NCI-H187 treated with DMSO at 0.1 percent for 48 hours (cell line): ENCODE measurements around the gene KIF26B.
"Not testable (repeated sequence)": the region's sequence is repeated elsewhere in the genome, so short reads cannot be mapped to it uniquely, and the experiment has no call there.

Source experiments
- DNase-seq: peaks from one replicate; lab custom pipeline; 2025; lab: John Stamatoyannopoulos, UW

KIF26B gene

DNA sequence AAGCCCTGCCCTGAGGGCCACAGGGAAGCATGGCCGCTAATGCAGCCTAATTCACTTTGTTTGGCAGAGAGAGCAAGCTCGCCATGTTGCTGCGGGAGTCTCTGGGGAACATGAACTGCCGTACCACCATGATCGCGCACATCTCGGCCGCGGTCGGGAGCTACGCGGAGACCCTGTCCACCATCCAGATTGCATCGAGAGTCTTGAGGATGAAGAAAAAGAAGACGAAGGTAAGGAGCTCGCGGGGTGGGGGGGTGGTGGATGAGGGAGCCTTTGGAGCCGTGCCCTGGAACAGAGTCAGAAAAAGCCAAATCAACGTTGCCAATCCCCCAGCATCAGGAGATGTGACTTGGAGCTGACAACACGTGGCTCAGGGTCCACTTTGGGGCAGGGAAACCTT lies 529.4 kb downstream of the KIF26B start:
- no peak for DNase-seq

DNA sequence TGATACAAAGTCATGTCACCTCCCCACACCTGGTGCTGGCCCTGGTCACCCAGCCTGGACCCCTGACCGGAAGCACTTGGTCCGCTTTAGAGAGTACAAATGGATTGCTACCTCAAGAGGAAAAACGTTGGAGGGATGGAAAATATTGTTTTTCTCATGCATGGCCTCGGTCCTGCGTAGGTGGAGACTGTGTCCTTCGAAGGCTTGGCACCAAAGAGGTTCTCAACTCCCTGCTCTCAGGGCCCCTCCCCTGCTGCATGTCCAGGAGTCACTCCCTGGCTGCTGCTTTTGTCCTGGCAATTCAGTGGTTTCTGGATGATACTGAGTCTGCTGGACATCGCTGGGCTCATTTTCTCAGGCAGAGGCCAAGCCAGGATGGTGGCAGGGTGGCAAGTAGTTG lies 529.8 kb downstream of the KIF26B start:
- DNase-seq: no peak

DNA sequence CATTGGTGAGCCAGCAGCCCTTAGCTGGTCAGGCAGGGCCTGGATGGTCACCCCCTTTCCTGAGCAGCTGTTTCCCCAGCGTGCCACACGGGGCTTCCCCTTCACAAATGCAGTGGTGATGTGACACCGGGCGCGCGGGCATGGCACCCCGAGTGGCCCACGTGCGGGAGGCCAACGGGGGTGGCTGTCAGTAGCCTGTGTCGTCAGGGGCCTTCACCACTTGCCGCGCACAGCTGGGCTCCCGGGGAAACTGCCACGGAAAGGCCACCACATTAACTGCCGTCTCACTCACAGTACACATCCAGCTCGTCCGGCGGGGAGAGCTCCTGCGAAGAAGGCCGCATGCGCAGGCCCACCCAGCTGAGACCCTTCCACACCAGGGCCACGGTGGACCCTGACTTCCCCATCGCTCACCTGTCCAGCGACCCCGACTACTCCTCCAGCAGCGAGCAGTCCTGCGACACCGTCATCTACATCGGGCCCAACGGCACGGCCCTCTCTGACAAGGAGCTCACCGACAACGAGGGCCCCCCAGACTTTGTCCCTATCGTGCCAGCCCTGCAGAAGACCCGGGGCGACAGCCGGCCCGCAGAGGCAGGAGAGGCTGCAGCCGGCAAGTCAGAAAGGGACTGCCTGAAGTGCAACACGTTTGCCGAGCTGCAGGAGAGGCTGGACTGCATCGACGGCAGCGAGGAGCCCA lies 530.5 kb downstream of the KIF26B start:
- DNase-seq: no peak

DNA sequence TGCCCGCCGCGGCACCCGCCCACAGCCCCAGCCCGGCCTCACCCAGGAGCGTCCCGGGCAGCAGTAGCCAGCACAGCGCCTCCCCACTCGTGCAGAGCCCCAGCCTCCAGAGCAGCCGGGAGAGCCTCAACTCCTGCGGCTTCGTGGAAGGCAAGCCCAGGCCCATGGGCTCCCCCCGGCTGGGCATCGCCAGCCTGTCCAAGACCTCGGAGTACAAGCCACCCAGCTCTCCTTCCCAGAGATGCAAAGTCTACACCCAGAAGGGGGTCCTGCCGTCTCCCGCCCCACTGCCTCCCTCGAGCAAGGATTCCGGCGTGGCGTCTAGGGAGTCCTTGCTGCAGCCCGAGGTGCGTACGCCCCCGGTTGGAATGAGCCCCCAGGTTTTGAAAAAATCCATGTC lies 531.2 kb downstream of the KIF26B start:
- no peak for DNase-seq

DNA sequence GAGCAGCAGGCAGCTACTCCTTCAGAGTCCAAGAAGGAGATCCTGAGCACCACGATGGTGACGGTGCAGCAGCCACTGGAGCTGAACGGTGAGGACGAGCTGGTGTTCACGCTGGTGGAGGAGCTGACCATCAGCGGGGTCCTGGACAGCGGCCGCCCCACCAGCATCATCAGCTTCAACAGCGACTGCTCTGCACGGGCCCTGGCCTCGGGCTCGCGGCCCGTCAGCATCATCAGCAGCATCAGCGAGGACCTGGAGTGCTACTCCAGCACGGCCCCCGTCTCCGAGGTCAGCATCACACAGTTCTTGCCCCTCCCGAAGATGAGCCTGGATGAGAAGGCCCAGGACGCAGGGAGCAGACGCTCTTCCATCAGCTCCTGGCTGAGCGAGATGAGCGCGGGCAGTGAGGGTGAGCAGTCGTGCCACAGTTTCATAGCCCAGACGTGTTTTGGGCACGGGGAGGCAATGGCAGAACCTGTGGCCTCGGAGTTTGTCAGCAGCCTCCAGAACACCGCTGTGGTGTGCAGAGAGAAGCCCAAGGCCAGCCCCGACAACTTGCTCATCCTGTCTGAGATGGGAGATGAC lies 531.8 kb downstream of the KIF26B start:
- DNase-seq: no peak

DNA sequence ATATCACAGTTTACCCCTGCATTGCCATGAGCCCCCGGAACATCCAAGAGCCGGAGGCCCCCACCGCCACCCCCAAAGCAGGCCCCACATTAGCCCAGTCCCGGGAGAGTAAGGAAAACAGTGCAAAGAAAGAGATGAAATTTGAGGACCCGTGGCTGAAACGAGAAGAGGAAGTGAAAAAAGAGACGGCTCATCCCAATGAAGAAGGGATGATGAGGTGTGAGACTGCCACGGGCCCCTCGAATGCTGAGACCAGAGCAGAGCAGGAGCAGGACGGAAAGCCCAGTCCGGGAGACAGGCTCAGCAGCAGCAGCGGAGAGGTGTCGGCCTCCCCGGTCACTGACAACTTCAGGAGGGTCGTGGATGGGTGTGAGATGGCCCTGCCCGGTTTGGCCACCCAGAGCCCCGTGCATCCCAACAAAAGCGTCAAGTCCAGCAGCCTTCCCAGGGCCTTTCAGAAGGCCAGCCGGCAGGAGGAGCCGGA lies 532.4 kb downstream of the KIF26B start:
- DNase-seq: no peak

DNA sequence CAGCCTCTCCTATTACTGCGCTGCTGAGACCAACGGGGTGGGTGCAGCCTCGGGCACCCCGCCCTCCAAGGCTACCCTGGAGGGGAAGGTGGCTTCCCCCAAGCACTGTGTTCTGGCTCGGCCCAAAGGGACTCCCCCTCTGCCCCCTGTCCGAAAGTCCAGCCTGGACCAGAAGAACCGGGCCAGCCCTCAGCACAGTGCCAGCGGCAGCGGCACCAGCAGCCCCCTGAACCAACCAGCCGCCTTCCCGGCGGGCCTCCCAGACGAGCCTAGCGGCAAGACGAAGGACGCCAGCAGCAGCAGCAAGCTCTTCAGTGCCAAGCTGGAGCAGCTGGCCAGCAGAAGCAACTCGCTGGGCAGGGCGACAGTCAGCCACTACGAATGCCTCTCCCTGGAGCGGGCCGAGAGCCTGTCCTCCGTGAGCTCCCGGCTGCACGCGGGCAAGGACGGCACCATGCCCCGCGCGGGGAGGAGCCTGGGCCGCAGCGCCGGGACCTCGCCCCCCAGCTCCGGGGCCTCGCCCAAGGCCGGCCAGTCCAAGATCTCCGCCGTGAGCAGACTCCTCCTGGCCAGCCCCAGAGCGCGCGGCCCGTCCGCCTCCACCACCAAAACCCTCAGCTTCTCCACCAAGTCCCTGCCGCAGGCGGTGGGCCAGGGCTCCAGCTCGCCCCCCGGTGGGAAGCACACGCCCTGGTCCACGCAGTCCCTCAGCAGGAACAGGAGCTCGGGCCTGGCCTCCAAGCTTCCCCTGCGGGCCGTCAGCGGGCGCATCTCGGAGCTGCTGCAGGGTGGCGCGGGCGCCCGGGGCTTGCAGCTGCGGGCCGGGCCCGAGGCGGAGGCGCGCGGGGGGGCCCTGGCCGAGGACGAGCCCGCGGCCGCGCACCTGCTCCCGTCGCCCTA lies 533.1 kb downstream of the KIF26B start:
- DNase-seq: no peak

DNA sequence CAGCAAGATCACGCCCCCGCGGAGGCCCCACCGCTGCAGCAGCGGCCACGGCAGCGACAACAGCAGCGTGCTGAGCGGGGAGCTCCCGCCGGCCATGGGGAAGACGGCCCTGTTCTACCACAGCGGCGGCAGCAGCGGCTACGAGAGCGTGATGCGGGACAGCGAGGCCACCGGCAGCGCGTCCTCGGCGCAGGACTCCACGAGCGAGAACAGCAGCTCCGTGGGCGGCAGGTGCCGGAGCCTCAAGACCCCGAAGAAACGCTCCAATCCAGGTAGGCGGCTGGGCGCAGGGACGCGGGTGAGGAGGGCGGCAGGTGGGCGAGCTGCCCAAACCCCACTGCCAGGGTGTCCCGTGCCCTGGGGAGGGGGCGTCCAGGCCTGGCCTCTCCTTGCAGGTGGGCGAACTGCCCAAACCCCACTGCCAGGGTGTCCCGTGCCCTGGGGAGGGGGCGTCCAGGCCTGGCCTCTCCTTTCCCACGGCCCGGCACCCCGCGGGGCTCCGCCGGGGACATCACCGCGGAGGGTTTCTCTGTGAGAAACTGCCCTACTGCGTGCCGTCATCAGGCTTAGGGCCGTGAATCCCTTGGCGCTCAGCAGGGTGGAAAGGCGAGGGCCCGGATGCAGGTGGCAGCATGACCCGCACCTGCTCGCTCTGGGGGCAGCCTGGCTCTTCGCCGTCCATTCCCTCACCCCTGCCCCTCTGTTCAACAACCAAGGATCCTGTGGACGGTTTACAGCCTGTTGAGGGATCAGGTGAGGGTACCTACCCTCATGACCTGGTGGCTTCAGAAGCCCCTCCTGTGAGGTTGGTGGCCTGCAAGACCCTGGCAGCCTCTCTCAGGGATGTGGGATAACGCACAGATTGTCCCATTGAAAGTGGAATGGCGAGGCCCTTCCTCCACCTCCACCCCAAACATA lies 534.0 kb downstream of the KIF26B start:
- DNase-seq: no peak

DNA sequence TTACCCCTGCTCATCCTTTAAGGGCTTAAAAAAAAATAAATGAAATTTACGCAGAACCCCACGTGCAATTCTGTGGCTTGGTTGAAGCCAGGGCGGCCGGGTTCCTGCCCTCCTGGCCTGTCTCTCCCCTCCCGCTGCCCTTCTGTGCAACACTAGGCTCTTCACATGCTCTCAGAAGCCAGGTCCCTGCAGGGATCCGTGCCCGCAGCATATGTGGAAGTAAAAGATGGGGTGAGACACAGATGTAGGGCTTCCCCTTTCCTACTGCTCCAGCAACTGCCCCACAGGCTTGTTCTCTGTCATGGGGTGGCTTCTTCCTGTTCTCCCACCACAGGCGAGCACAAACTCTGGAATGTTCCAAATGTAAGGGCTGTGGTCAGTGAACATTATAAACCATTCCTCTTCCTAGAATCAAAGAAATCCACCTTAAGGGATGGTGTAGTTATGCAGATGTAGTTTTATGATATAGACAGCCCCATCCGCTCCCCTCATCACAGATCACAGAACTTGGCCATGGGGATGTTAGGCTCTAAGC lies 535.4 kb downstream of the KIF26B start:
- DNase-seq: no peak

DNA sequence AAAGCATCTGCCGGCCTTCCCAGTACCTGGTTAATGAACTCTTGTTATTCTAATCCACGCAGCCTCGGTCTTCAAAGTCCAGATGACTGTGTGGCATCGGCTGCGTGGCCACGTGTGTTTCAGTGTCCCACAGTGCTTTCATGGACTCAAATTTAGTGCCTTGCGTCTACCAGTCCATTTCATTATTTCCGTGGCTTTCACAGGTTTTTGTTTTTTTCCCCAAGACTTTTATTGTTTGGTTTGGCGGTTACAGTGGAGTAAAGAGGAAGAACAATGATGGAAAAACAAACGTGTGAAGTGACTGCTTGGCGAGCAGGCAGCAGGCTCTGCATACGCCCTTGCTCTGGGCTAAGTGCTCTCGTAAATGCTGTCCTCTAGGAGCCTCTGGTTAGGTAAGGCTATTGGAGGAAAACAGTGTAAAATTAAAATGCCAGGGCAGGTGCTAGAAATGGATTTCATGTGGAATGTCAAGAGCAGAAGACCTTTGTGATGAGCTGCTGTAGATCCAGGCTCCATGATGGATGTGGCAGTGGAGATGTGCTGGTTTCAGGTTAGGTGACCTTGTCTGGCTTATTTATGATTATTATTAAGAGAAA lies 536.3 kb downstream of the KIF26B start:
- no peak for DNase-seq

DNA sequence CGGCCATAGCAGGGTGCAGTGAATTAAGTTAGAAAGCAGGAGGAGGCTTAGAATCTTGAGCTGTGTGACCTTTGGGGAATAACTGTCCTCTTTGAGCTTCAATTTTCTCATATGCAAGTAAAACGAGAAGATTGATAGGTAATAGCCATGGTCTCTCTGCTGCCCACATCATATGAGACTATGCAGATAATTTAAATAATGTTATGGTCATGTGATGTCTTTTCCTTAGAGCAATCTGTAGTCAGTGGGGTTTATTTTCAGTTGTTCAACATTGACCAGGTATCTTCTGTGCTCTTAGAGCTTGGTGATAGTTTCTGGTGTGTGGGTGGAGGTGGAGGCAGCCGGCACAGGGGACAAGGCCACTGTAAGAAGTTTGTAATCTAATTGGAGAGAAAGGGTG lies 537.1 kb downstream of the KIF26B start:
- DNase-seq: no peak

DNA sequence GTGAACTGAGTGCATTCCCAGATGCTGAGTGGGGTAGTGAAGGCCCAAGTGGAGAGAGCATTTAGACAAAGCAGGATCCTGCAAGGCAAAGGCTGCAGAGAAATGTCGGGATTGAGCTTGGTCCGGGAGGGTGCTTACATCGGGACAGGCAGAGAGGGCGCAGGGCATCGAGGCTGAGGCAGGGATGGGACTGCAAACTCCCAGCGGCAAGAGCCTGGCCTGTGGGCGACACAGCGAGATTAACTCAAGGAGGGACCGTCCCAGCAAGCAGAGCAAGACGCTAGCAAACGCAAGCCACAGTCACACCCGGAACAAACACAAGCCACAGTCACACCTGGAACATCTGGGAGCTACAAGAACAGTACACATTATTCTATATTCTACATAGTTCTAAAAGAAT lies 537.5 kb downstream of the KIF26B start:
- DNase-seq: no peak

DNA sequence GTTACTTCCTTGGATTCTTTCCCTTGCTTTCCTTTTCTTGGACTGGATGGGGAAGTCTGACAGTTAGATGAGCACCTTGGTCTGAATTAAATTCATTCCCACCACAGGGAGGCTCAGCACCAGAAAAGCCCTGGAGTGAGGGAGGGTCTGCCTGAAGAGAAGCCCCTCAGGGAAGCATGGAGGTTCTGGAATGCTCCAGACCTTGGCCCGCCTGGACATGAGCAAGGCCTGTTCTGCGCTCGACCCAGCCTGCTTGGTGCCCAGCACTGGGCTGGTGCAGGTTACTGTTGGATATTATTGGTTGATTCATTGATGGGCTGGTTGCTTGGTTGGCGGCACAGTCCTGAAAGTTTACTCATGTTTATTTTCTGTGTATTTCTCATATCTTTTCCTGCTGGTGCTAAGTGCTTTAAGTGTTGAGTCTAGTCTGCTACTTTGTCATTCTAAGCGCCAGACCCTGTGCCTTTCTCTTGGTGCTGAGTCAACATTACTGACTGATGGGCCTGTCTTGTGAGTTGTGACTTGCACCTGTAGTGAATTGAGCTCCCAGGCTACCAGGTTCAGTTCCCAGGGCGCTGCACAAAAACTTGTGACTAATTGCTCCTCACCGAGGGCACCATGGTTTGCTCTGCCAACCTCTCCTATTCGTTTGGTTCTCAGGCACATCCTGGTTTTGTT lies 538.5 kb downstream of the KIF26B start:
- no peak for DNase-seq

DNA sequence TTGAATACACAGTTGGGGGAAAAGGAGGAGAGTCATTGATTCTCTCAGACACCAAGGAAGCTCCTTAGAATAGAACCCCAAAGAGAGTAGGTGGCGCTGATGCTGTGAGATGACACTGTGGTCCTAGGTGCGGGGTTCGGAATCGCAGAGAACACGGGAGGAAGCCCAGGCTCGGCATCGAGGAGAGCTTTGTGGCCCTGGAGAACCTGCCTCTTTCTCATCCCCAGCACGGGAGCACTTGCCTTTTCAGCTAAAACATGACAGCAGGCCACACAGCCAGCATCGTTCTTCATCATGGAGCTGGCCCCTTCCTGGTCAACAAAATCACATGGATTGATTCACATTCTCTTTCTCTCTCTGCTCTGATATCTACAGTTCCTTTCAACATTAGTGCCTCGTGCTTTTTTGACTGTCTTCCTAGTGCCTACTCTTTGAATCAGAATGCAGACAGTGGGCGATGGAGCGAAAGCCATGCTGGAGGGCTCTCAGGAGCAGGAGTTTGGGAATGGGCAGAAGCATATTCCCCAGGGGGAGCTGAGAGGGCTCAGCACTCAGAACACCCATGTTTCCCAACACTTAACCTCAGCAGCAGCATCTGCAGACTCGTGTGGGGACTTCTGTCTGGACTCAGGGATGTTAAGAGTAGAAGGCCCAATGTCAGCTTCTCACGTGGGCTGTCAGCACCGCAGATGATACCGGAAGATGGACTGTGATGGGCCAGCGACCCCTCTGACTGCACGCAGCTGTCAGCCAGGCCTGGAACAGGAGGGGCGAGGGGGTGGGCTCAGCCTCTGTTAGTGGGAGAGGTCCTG lies 539.4 kb downstream of the KIF26B start:
- DNase-seq: no peak

DNA sequence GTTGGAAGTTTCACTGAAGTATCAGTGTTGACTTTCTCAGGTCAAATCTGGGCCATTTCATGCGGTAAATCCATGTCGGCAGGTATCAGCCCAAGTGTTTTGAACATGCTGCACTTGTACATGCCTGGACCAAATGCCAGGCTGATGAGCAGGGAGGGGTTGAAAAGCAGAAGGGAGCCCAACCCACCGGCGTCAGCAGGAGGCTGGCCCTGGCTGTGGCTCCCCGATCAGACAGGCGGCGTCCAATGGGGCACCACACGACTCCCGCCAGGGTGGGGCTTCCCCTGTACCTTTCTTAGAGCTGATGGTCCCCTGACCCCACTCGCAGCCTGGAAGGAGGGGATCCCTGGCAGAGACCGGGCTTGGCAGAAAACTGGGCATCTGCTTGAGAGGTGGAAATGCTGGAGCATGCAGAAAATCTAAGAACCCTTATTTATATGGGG lies 540.0 kb downstream of the KIF26B start:
- no peak for DNase-seq

DNA sequence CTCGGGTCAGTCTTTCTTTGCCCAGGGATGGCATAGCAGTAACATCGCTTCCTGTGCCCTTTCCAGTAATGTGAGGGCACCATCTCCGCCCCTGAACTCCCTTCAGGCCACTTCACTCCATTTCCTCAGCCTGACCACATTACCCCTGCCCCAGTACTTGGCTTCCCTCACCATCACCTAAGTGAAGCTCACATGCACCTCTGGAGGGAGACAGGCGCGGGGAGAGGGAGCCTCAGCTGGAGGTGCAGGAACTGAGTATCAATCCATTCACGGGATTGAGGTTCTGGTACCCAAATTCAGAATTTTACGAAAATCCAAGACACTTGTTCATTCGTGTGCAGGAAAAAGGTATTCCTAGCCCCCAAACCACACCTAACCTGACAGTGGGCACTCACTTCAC lies 540.4 kb downstream of the KIF26B start:
- DNase-seq: no peak

DNA sequence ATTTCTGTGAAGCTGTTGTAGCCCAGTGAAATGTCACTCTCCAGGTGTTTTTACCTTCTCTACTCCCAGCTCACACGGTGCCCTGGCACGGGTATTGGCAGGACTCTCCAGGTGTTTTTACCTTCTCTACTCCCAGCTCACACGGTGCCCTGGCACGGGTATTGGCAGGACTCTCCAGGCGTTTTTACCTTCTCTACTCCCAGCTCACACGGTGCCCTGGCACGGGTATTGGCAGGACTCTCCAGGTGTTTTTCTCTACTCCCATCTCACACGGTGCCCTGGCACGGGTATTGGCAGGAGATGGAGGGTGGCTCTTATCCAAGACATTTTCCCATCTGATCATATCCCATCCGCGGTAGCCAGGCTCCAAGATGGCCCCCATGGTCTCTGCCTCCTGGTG lies 540.9 kb downstream of the KIF26B start:
- not testable (repeated sequence) for DNase-seq

DNA sequence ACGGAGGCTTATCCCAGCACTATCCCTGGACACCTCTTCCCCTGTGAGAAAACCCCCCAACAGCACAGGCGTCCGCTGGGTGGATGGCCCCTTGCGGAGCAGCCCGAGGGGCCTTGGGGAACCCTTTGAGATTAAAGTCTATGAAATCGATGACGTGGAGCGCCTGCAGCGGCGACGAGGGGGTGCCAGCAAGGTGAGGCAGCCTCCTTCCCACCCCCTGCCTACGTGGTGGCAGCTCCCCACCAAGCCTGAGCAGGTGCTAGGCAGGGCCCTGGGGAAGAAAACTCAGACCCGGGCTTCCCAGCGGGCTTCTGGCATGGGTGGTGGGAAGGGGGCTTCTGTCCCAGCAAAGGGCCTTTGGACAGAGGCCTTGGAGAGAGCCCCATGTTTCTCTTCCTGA lies 543.3 kb downstream of the KIF26B start:
- no peak for DNase-seq

DNA sequence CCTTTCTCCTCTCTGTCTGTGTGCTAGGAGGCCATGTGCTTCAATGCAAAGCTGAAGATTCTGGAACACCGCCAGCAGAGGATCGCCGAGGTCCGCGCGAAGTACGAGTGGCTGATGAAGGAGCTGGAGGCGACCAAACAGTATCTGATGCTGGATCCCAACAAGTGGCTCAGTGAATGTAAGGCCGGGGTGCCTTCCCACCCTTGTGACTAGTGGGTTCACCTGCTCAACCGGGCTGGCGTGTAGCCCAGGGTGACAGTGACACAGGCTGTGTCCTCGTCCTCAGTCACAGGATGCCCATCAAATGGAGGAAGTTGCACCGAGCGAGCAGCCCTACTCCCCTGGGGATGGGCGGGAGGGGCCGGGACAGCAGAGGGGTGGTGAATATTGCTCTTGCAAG lies 544.1 kb downstream of the KIF26B start:
- DNase-seq: no peak

DNA sequence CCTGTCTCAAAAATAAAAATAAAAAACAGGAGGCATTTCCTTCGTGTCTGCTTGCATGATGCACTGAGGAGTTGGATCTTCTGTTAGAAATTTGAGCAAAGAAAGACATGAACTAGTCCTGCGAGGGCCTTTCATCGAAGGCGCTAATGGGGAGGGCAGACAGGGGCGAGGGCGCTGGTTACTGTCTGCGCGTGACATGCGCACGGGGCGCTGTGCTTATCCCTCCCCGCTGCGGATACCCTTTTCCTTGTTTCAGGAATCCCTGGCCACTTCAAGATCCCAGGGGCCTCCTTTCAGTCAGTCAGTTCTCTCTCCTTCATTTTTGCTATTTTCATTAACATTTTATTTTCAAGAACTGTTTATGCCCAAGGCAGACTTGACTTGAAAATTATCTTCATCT lies 545.8 kb downstream of the KIF26B start:
- DNase-seq: no peak
